Progenitor cell of endocrine pancreas (in vitro differentiated cells): ENCODE results near the gene NT5C. TPM values are rescaled to one million over a fixed set of nuclear protein-coding genes. Genes with fewer than 3 reads are reported as not detected.

ENCODE experiments used
- DNase-seq: peaks from one replicate; pipeline ENCODE4 v3.0.0; 2021; ENCODE audit warnings: low spot score; ENCODE audit not compliant: unreplicated experiment
- H3K27ac Mint-ChIP-seq: 2 replicates; pipeline ENCODE4 v1.8.0; 2021; ENCODE audit warnings: mild to moderate bottlenecking, moderate library complexity, mixed read lengths
- H3K27me3 Mint-ChIP-seq: 2 replicates; pipeline ENCODE4 v1.8.0; 2021; ENCODE audit warnings: mixed read lengths
- H3K36me3 Mint-ChIP-seq: 2 replicates; pipeline ENCODE4 v1.8.0; 2022; ENCODE audit warnings: mixed read lengths; ENCODE audit not compliant: insufficient read depth
- H3K4me1 Mint-ChIP-seq: 2 replicates; pipeline ENCODE4 v1.8.0; 2021; ENCODE audit warnings: low read depth, mixed read lengths
- H3K4me3 Mint-ChIP-seq: 2 replicates; pipeline ENCODE4 v1.8.0; 2021; ENCODE audit warnings: low read depth, mild to moderate bottlenecking, moderate library complexity, mixed read lengths
- H3K9me3 Mint-ChIP-seq: 2 replicates; pipeline ENCODE4 v1.8.0; 2021; ENCODE audit warnings: low read depth, mixed read lengths
- CTCF ChIP-seq: fragments of 200-600 bp; sonication (generic); IDR thresholded peaks from one replicate; pipeline ENCODE4 v1.5.0; 2021; ENCODE audit warnings: antibody characterized with exemption, mild to moderate bottlenecking; ENCODE audit not compliant: unreplicated experiment
- total RNA-seq: library from RNA; stranded (reverse); gene quantifications from 2 replicates; pipeline ENCODE4 v1.2.1, GENCODE V29; 2021

Gene NT5C
- total RNA-seq, 1 donor from 2014 or later: 58.8 TPM

GRCh38 chr17:75155191-75155601, 23.7 kb upstream of the NT5C start:
- Mint-ChIP-seq H3K9me3 (no peaks in the 10 kb centered on the region), H3K27me3 (no peaks in the 10 kb centered on the region), H3K36me3 (peaks cover 2% of the 10 kb centered on the region), H3K4me1 (peaks cover 16% of the 10 kb centered on the region), H3K27ac (no peak overlapping the region), H3K4me3 (no peak overlapping the region)
- no peak for DNase-seq
- no peak for TF ChIP-seq CTCF

- peak; percentile 96 for DNase-seq
These were observed 22.9 kb upstream of the NT5C start, which contains the start of gene JPT1 for GRCh38 chr17:75154195-75155106. Gene JPT1, minus strand, starts transcription at chr17:75154512. Its CDS starts 115 bp downstream, at chr17:75154397.

GRCh38 chr17:75153780-75154194, 22.2 kb upstream of the NT5C start:
- Mint-ChIP-seq H3K27ac (peak overlapping the region; percentile 96), H3K9me3 (no peaks in the 10 kb centered on the region), H3K4me1 (peaks cover 19% of the 10 kb centered on the region), H3K36me3 (peaks cover 6% of the 10 kb centered on the region), H3K4me3 (peak overlapping the region; percentile 97), H3K27me3 (no peaks in the 10 kb centered on the region)
- no peak for TF ChIP-seq CTCF
- DNase-seq: peak; percentile 47

More at GRCh38 chr17:75154195-75155106, 22.9 kb upstream of the NT5C start, which contains the start of gene JPT1:
- no peaks in the 10 kb centered on the region for H3K27me3 Mint-ChIP-seq
- H3K4me3 Mint-ChIP-seq: peak within 1 kb of the TSS; percentile 97
- TF ChIP-seq CTCF: no peak
- H3K27ac Mint-ChIP-seq: peak within 1 kb of the TSS; percentile 97
- H3K4me1 Mint-ChIP-seq: peaks cover 19% of the 10 kb centered on the region
- H3K36me3 Mint-ChIP-seq: peaks cover 5% of the 10 kb centered on the region
- no peaks in the 10 kb centered on the region for H3K9me3 Mint-ChIP-seq

GRCh38 chr17:75152922-75153779, 21.6 kb upstream of the NT5C start:
- peaks cover 9% of the 10 kb centered on the region for H3K36me3 Mint-ChIP-seq
- H3K27ac Mint-ChIP-seq: peak overlapping the region; percentile 96
- DNase-seq: no peak
- H3K4me1 Mint-ChIP-seq: peaks cover 21% of the 10 kb centered on the region
- H3K9me3 Mint-ChIP-seq: no peaks in the 10 kb centered on the region
- H3K27me3 Mint-ChIP-seq: no peaks in the 10 kb centered on the region
- peak overlapping the region; percentile 97 for H3K4me3 Mint-ChIP-seq
- no peak for TF ChIP-seq CTCF

GRCh38 chr17:75152523-75152921, 21.0 kb upstream of the NT5C start:
- Mint-ChIP-seq H3K36me3 (peaks cover 15% of the 10 kb centered on the region), H3K9me3 (no peaks in the 10 kb centered on the region), H3K27me3 (no peaks in the 10 kb centered on the region), H3K27ac (peak overlapping the region; percentile 96), H3K4me1 (peaks cover 21% of the 10 kb centered on the region), H3K4me3 (peak overlapping the region; percentile 97)
- no peak for TF ChIP-seq CTCF
- no peak for DNase-seq
